ENCODE measurements around the gene TRIM32.

DNA sequence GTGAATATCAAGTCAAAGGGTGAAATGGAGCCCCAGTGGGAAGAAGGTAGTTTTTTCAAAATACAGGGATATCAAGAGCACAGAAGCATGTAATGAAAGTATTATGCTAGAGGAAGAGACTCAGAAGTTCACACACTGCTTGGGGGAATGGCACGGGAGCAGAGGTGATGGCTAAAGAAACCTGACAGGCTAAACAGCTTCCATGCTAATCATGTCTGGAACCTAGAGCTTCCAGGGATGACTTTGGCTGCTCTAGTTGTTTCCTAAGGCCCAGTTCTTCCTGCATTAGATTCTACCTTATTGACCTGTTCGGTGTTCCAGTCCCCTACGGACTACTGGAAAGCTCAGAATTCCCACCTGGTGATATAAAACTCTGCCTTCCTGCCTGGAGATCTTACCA lies 34.3 kb downstream of the TRIM32 start:
- TF ChIP-seq, protein P1, sequence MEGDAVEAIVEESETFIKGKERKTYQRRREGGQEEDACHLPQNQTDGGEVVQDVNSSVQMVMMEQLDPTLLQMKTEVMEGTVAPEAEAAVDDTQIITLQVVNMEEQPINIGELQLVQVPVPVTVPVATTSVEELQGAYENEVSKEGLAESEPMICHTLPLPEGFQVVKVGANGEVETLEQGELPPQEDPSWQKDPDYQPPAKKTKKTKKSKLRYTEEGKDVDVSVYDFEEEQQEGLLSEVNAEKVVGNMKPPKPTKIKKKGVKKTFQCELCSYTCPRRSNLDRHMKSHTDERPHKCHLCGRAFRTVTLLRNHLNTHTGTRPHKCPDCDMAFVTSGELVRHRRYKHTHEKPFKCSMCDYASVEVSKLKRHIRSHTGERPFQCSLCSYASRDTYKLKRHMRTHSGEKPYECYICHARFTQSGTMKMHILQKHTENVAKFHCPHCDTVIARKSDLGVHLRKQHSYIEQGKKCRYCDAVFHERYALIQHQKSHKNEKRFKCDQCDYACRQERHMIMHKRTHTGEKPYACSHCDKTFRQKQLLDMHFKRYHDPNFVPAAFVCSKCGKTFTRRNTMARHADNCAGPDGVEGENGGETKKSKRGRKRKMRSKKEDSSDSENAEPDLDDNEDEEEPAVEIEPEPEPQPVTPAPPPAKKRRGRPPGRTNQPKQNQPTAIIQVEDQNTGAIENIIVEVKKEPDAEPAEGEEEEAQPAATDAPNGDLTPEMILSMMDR (IDR thresholded peaks at IDR 0.05 in 2 of 3, conservative IDR thresholded peaks at IDR 0.05 in 1 of 3; ENCODE audit: borderline replicate concordance in 1 of 3, insufficient read depth in 1 of 3, low read depth in 2 of 3, low read length in 2 of 3), result no peak
- no peak for TF ChIP-seq EZH2 (IDR thresholded peaks at IDR 0.05)
- TF ChIP-seq SIN3A (IDR thresholded peaks at IDR 0.05; ENCODE audit: low read depth), result no peak
